ENCODE results near the gene BSPRY. TPM values are rescaled to one million over a fixed set of nuclear protein-coding genes. Genes with fewer than 3 reads are reported as not detected.

The BSPRY gene
- total and polyA plus RNA-seq, 2 donors (not counting 1 experiment from before 2014, with no cell fraction given), result 0.42 to 0.59 TPM

DNA sequence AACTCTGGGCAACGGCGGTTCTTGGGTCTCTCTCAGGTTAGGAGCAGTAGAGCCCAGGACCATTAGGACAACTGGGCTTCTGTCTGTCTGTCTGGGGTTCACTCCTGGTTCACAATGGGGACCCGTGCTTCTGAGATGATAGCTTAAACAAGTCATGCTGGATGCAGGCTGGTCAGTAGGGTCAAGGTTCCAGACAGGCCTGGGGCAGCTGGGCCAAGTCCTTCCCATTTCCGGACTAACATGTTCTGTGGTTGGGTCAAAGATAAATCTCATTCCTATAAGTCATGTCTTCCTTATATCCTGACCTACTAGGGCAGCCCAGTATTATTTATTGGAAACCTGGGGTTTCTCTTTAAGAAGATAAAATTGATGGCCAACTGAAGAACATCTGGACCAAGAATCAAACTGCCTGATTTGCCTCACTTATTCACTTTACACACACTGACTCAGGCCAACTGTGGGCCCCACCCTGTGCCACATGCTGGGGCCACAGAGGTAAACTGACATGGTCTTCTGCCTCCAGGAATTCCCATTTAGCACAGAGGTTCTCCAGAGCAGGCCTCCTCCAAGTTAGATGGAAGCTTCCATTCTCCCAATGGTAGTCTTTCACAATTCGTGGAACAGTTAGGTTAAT lies 19.1 kb downstream of the BSPRY start:
- TF ChIP-seq EZH2 (IDR thresholded peaks at IDR 0.05; ENCODE audit: borderline replicate concordance, insufficient read depth, low read depth, low read length, poor library complexity, severe bottlenecking), result no peak
- TF ChIP-seq, protein P1, sequence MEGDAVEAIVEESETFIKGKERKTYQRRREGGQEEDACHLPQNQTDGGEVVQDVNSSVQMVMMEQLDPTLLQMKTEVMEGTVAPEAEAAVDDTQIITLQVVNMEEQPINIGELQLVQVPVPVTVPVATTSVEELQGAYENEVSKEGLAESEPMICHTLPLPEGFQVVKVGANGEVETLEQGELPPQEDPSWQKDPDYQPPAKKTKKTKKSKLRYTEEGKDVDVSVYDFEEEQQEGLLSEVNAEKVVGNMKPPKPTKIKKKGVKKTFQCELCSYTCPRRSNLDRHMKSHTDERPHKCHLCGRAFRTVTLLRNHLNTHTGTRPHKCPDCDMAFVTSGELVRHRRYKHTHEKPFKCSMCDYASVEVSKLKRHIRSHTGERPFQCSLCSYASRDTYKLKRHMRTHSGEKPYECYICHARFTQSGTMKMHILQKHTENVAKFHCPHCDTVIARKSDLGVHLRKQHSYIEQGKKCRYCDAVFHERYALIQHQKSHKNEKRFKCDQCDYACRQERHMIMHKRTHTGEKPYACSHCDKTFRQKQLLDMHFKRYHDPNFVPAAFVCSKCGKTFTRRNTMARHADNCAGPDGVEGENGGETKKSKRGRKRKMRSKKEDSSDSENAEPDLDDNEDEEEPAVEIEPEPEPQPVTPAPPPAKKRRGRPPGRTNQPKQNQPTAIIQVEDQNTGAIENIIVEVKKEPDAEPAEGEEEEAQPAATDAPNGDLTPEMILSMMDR (IDR thresholded peaks at IDR 0.05), result no peak
- H3K4me1 Mint-ChIP-seq, result no peaks in the 10 kb centered on the region
- no peaks in the 10 kb centered on the region for H3K9me3 ChIP-seq (ENCODE audit: control extremely low read depth in 1 of 3, control insufficient read depth in 2 of 3, insufficient read depth in 1 of 3, low read length in 2 of 3)
- DNase-seq (no peak), ATAC-seq (ENCODE audit: low read depth) (no peak)
- no peaks in the 10 kb centered on the region for H3K79me2 ChIP-seq (ENCODE audit: control insufficient read depth, insufficient read depth, low read length)
- intact Hi-C loops (cut with micrococcal nuclease), result no loop called here
- H2AFZ ChIP-seq (ENCODE audit: insufficient read depth, low read depth, low read length, poor library complexity, severe bottlenecking), result no peak overlapping the region
- no peak overlapping the region for H3K27ac Mint-ChIP-seq
- H3K9ac ChIP-seq (ENCODE audit: low read length), result no peak overlapping the region
- WGBS (ENCODE audit: insufficient coverage), result 100% methylated on average over 3 of the region's 5 CpGs
- H3K27me3 Mint-ChIP-seq, result no peaks in the 10 kb centered on the region
- H3K27ac ChIP-seq (ENCODE audit: low read length in 2 of 2), result no peak overlapping the region
- ChIA-PET POLR2A (no interaction called here), CTCF (no interaction called here)
- H3K4me3 ChIP-seq (ENCODE audit: control extremely low read depth in 1 of 5, extremely low read depth in 1 of 5, insufficient read depth in 1 of 5, low read depth in 2 of 5, low read length in 4 of 5), result no peak overlapping the region
- no peaks in the 10 kb centered on the region for H4K20me1 ChIP-seq (ENCODE audit: control insufficient read depth, insufficient read depth, low read length, poor library complexity, severe bottlenecking)
- H3K36me3 ChIP-seq (replicated peaks in 1 of 2; ENCODE audit: control extremely low read depth in 1 of 2, control insufficient read depth in 1 of 2, extremely low read depth in 1 of 2, insufficient read depth in 2 of 2, low read length in 1 of 2), result peaks cover 0 to 7% of the 10 kb centered on the region in 2 experiments
- H3K9me3 Mint-ChIP-seq (ENCODE audit: insufficient read depth), result no peaks in the 10 kb centered on the region
- H3K4me3 Mint-ChIP-seq, result no peak overlapping the region
- H3K4me2 ChIP-seq (replicated peaks; ENCODE audit: low read depth, low read length, poor library complexity, severe bottlenecking), result no peak overlapping the region
- no peaks in the 10 kb centered on the region for H3K4me1 ChIP-seq (ENCODE audit: control insufficient read depth in 2 of 2, insufficient read depth in 2 of 2, low read length in 2 of 2)
- H3K27me3 ChIP-seq (replicated peaks in 1 of 4; ENCODE audit: control extremely low read depth in 1 of 4, control insufficient read depth in 3 of 4, insufficient read depth in 4 of 4, low read length in 3 of 4), result no peaks in the 10 kb centered on the region

DNA sequence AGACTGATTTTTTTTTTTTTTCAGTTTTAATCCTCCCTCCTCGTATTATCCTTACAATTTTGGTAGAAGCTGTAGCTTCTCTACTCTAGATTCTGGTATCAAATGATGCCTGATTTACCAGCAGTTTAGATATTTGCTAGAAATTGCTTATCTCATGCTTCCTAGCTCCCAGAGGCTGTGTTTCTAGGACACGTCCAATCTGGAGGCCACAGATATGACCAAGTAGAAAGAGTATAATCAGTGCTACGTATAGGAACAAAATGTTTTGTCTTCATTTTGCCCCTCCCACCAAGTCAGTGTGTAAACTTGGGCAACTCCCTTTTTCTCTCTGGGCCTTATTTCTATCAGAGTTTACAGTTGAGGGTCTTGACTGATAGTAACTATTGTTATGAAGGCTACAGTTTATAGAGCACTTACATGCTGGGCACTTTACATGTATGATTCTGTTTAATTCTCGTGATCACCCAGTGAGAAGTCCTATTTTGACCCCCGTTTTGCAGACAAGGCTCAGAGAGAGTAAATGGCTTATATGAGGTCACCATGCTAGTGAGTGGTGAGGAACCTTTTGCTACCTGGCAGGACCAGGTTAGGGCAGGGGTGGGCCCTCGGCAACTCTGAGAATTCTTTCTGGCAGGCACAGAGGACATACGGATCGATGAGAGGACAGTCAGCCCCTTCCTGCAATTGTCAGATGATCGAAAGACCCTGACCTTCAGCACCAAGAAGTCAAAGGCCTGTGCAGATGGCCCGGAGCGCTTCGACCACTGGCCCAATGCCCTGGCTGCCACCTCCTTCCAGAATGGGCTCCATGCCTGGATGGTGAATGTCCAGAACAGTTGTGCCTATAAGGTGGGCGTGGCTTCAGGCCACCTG lies 19.9 kb downstream of the BSPRY start:
- ChIA-PET POLR2A (no interaction called here), CTCF (no interaction called here)
- no peaks in the 10 kb centered on the region for H3K9me3 ChIP-seq (ENCODE audit: control extremely low read depth in 1 of 3, control insufficient read depth in 2 of 3, insufficient read depth in 1 of 3, low read length in 2 of 3)
- intact Hi-C loops (cut with micrococcal nuclease), result no loop called here
- H3K9me3 Mint-ChIP-seq (ENCODE audit: insufficient read depth), result no peaks in the 10 kb centered on the region
- H3K27me3 Mint-ChIP-seq, result no peaks in the 10 kb centered on the region
- no peak overlapping the region for H3K4me3 Mint-ChIP-seq
- H3K4me3 ChIP-seq (ENCODE audit: control extremely low read depth in 1 of 5, extremely low read depth in 1 of 5, insufficient read depth in 1 of 5, low read depth in 2 of 5, low read length in 4 of 5), result no peak overlapping the region
- 98% methylated on average over 10 of the region's 13 CpGs for WGBS (ENCODE audit: insufficient coverage)
- H3K27ac ChIP-seq (ENCODE audit: low read length in 2 of 2), result no peak overlapping the region
- H3K36me3 ChIP-seq (replicated peaks in 1 of 2; ENCODE audit: control extremely low read depth in 1 of 2, control insufficient read depth in 1 of 2, extremely low read depth in 1 of 2, insufficient read depth in 2 of 2, low read length in 1 of 2), result peaks cover 0 to 12% of the 10 kb centered on the region in 2 experiments
- H3K4me1 ChIP-seq (ENCODE audit: control insufficient read depth in 2 of 2, insufficient read depth in 2 of 2, low read length in 2 of 2), result no peaks in the 10 kb centered on the region
- no peak overlapping the region for H3K4me2 ChIP-seq (replicated peaks; ENCODE audit: low read depth, low read length, poor library complexity, severe bottlenecking)
- DNase-seq, result no peak
- H2AFZ ChIP-seq (ENCODE audit: insufficient read depth, low read depth, low read length, poor library complexity, severe bottlenecking), result no peak overlapping the region
- H3K27ac Mint-ChIP-seq, result no peak overlapping the region
- no peaks in the 10 kb centered on the region for H3K79me2 ChIP-seq (ENCODE audit: control insufficient read depth, insufficient read depth, low read length)
- no peak overlapping the region for H3K9ac ChIP-seq (ENCODE audit: low read length)
- H4K20me1 ChIP-seq (ENCODE audit: control insufficient read depth, insufficient read depth, low read length, poor library complexity, severe bottlenecking), result no peaks in the 10 kb centered on the region
- H3K4me1 Mint-ChIP-seq, result no peaks in the 10 kb centered on the region
- no peak for TF ChIP-seq EZH2 (IDR thresholded peaks at IDR 0.05; ENCODE audit: borderline replicate concordance, insufficient read depth, low read depth, low read length, poor library complexity, severe bottlenecking)
- TF ChIP-seq, protein P1 (IDR thresholded peaks at IDR 0.05), result no peak
- ATAC-seq (ENCODE audit: low read depth), result no peak
- H3K27me3 ChIP-seq (replicated peaks in 1 of 4; ENCODE audit: control extremely low read depth in 1 of 4, control insufficient read depth in 3 of 4, insufficient read depth in 4 of 4, low read length in 3 of 4), result no peaks in the 10 kb centered on the region

All from B cell (primary cell).